Esophagus squamous epithelium (tissue), 4 donors: Measurements from ENCODE around the gene BMPR1B.

Experiments used
- CTCF ChIP-seq, 6 experiments: fragments of 450-650 bp in 4 of 6; fragments of 200-600 bp in 2 of 6; sonication (generic) in 2 of 6; IDR thresholded peaks; one replicate each; pipeline ENCODE4 v1.5.1; 2016 to 2019; ENCODE audit warnings: antibody characterized with exemption in 6 of 6, mild to moderate bottlenecking in 4 of 6, moderate library complexity in 4 of 6
- POLR2A ChIP-seq, 4 donors: fragments of 450-650 bp; IDR thresholded peaks; one replicate each; pipeline ENCODE4 v1.6.1; 2017; ENCODE audit warnings: antibody characterized with exemption in 4 of 4, mild to moderate bottlenecking in 4 of 4, moderate library complexity in 3 of 4

- TF ChIP-seq POLR2A (IDR thresholded peaks at IDR 0.05) (no peak), CTCF (IDR thresholded peaks at IDR 0.05) (no peak)
Observed at GRCh38 chr4:94892051-94892450, 134.3 kb downstream of the BMPR1B start.
